Aortic smooth muscle cell (primary cell): ENCODE data around the gene PAQR8. TPM values are rescaled to one million over a fixed set of nuclear protein-coding genes. Genes with fewer than 3 reads are reported as not detected.

Experiments
- total RNA-seq: library from RNA; depleted of rRNA; stranded (reverse); fragments of >200 nt; gene quantifications from 2 replicates; pipeline ENCODE4 v1.2.3, GENCODE V29; 2014

PAQR8 gene, protein sequence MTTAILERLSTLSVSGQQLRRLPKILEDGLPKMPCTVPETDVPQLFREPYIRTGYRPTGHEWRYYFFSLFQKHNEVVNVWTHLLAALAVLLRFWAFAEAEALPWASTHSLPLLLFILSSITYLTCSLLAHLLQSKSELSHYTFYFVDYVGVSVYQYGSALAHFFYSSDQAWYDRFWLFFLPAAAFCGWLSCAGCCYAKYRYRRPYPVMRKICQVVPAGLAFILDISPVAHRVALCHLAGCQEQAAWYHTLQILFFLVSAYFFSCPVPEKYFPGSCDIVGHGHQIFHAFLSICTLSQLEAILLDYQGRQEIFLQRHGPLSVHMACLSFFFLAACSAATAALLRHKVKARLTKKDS
- total RNA-seq: 4.4 and 4.5 TPM in 2 replicates

DNA sequence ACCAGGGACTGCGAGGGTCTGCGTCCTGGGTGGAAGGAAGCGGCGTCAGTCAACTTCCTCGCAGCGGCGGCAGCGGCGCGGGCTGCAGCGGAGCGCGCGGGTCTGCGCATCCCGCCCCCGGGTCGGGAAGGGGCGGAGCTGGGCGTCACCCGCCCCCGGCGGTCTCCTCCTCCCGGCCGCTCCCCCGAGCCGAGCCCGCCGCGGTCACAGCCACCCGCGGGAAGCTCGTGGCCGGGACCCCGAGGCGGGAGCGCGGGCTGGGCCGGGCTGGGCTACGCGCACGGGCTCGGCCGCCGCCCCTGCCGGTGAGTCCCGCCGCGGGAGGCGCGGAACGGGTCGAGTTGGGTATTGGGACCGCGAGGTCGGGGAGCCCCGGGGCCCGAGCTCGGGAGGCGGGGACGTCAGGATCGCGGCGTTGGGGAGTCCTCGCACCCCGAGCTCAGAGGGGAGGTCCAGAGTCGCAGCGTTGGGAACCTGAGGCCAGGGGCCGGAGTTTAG, at the start of gene PAQR8:
Gene PAQR8, plus strand, starts transcription at position 207 of the 498 bp plus-strand sequence. CDS start 41,063 bp downstream, outside the sequence.

GRCh38 chr6:52419809-52420667, 58.1 kb downstream of the PAQR8 start, which contains the start of gene EFHC1:
EFHC1 (plus strand) TSS chr6:52420342; CDS start chr6:52420411, 69 bp downstream.

Other genes with a start within 250 kb of the PAQR8 start
- gene IL17A, start 175.8 kb upstream of the PAQR8 start, total RNA-seq: not detected in 2 replicates
- not detected in 2 replicates for gene IL17F, start 117.7 kb upstream of the PAQR8 start, total RNA-seq
- 45.0 and 84.6 TPM in 2 replicates for gene MCM3, start 77.4 kb upstream of the PAQR8 start, total RNA-seq
- gene EFHC1, start 58.2 kb downstream of the PAQR8 start, total RNA-seq: 40.2 and 40.8 TPM in 2 replicates
- 123 and 157 TPM in 2 replicates for gene TRAM2, start 214.9 kb downstream of the PAQR8 start, total RNA-seq